H1 (cell line): Measurements from ENCODE around the gene THAP9. TPM values are rescaled to one million over a fixed set of nuclear protein-coding genes. Genes with fewer than 3 reads are reported as not detected.

Experiments
- CTCF ChIA-PET: fragments of 300-600 bp; sonication (Branson Sonifier 250); formaldehyde crosslinking; loops from one replicate; lab custom pipeline; 2021; ENCODE audit not compliant: partially characterized antibody; lab: Charles Lee
- POLR2A ChIA-PET: fragments of 300-600 bp; sonication (Branson Sonifier 250); formaldehyde crosslinking; loops from one replicate; lab custom pipeline; 2021; ENCODE audit warnings: inconsistent platforms; ENCODE audit not compliant: partially characterized antibody; lab: Charles Lee
- DNase-seq, 2 experiments: peaks; one replicate each; pipeline versions ENCODE4 v3.0.0 to v3.0.0-alpha.2; 2010 to 2022; ENCODE audit warnings: low spot score in 2 of 2, low read depth in 1 of 2, mixed read lengths in 1 of 2
- FAIRE-seq: peaks from 2 replicates; lab custom pipeline; 2011; peaks lifted over from hg19 to GRCh38; lab: Jason Lieb, UNC
- H2AFZ ChIP-seq: 2 replicates; pipeline ENCODE4 v1.8.1; 2012; ENCODE audit warnings: low read length, inconsistent platforms
- H2AK5ac ChIP-seq: 2 replicates; pipeline ENCODE4 v1.6.1; 2013; ENCODE audit warnings: low read depth, low read length
- H2BK120ac ChIP-seq: replicated peaks from 2 replicates; pipeline ENCODE3; 2013; ENCODE audit warnings: low read depth, low read length, inconsistent platforms
- H2BK12ac ChIP-seq: 2 replicates; pipeline ENCODE4 v1.6.1; 2013; ENCODE audit warnings: low read depth, low read length
- H2BK15ac ChIP-seq: 2 replicates; pipeline ENCODE4 v1.6.1; 2013; ENCODE audit warnings: low read length
- H2BK20ac ChIP-seq: 2 replicates; pipeline ENCODE4 v1.6.1; 2013; ENCODE audit warnings: low read length
- H2BK5ac ChIP-seq: 2 replicates; pipeline ENCODE4 v1.6.1; 2013; ENCODE audit warnings: low read depth, low read length
- H3K14ac ChIP-seq: 2 replicates; pipeline ENCODE4 v1.6.1; 2013; ENCODE audit warnings: inconsistent platforms; ENCODE audit not compliant: insufficient read length
- H3K18ac ChIP-seq: 2 replicates; pipeline ENCODE4 v1.6.1; 2013; ENCODE audit warnings: low read length; ENCODE audit errors: extremely low read depth
- H3K23ac ChIP-seq: 2 replicates; pipeline ENCODE4 v1.6.1; 2013; ENCODE audit warnings: inconsistent platforms; ENCODE audit not compliant: insufficient read length
- H3K23me2 ChIP-seq: 2 replicates; pipeline ENCODE4 v1.6.1; 2013; ENCODE audit warnings: low read depth, low read length
- H3K27ac ChIP-seq: 2 replicates; pipeline ENCODE4 v1.6.1; 2011; ENCODE audit warnings: low read depth, low read length, inconsistent platforms
- H3K27me3 ChIP-seq, 4 experiments: replicated peaks in 1 of 4; 1 replicate in 1 of 4; 2 replicates in 3 of 4; pipeline versions ENCODE4 v1.6.1 to v1.8.1; 2011 to 2013; ENCODE audit warnings: low read length in 3 of 4, mild to moderate bottlenecking in 3 of 4, inconsistent platforms in 2 of 4, mixed read lengths in 2 of 4, moderate library complexity in 1 of 4; ENCODE audit not compliant: control insufficient read depth in 3 of 4, insufficient read depth in 3 of 4; ENCODE audit errors: extremely low read depth in 1 of 4
- H3K36me3 ChIP-seq, 4 experiments: 2 replicates each; pipeline versions ENCODE4 v1.6.1 to v1.8.1; 2011 to 2013; ENCODE audit warnings: mild to moderate bottlenecking in 4 of 4, low read length in 3 of 4, moderate library complexity in 2 of 4, control low read depth in 1 of 4, inconsistent platforms in 1 of 4; ENCODE audit not compliant: insufficient read depth in 4 of 4, control insufficient read depth in 2 of 4
- H3K4ac ChIP-seq: replicated peaks from 2 replicates; pipeline ENCODE3; 2013; ENCODE audit warnings: low read length, low read depth, mixed read lengths, inconsistent platforms; ENCODE audit not compliant: insufficient read length
- H3K4me1 ChIP-seq, 4 experiments: replicated peaks in 1 of 4; 1 replicate in 1 of 4; 2 replicates in 3 of 4; pipeline versions ENCODE4 v1.6.1 to v1.8.1; 2011 to 2013; ENCODE audit warnings: low read length in 3 of 4, inconsistent platforms in 2 of 4, mixed read lengths in 1 of 4; ENCODE audit not compliant: insufficient read depth in 4 of 4, control insufficient read depth in 3 of 4
- H3K4me2 ChIP-seq, 2 experiments: 2 replicates each; pipeline versions ENCODE4 v1.6.1 to v1.8.1; 2011 to 2013; ENCODE audit warnings: low read depth in 2 of 2, low read length in 2 of 2, control low read depth in 1 of 2, inconsistent platforms in 1 of 2, mild to moderate bottlenecking in 1 of 2; ENCODE audit not compliant: insufficient read depth in 1 of 2
- H3K4me3 ChIP-seq, 4 experiments: fragments of 200-600, 300-600 bp in 1 of 4; sonication (generic), shearing (Covaris generic), sonication (Bioruptor Twin) in 1 of 4; 2 replicates each; pipeline versions ENCODE4 v1.5.1 to v1.8.1; 2011 to 2016; ENCODE audit warnings: low read length in 4 of 4, low read depth in 3 of 4, control low read depth in 2 of 4, inconsistent platforms in 2 of 4, mild to moderate bottlenecking in 2 of 4, mixed read lengths in 1 of 4, moderate library complexity in 1 of 4; ENCODE audit not compliant: insufficient read depth in 2 of 4; ENCODE audit errors: extremely low read depth in 1 of 4
- H3K56ac ChIP-seq: replicated peaks from 2 replicates; pipeline ENCODE3; 2013; ENCODE audit warnings: low read depth, mild to moderate bottlenecking, mixed read lengths, low read length, inconsistent platforms; ENCODE audit not compliant: insufficient read length
- H3K79me1 ChIP-seq: 2 replicates; pipeline ENCODE4 v1.6.1; 2013; ENCODE audit warnings: low read depth, low read length, control low read depth
- H3K79me2 ChIP-seq, 2 experiments: 2 replicates each; pipeline versions ENCODE4 v1.6.1 to v1.8.1; 2012 to 2013; ENCODE audit warnings: low read length in 2 of 2, mild to moderate bottlenecking in 2 of 2, inconsistent platforms in 1 of 2; ENCODE audit not compliant: insufficient read depth in 2 of 2, control insufficient read depth in 1 of 2
- H3K9ac ChIP-seq, 4 experiments: replicated peaks in 1 of 4; 1 replicate in 1 of 4; 2 replicates in 3 of 4; pipeline versions ENCODE4 v1.6.1 to v1.8.1; 2011 to 2013; ENCODE audit warnings: low read depth in 3 of 4, low read length in 3 of 4, control low read depth in 2 of 4, mild to moderate bottlenecking in 2 of 4, moderate library complexity in 2 of 4, inconsistent platforms in 1 of 4; ENCODE audit errors: extremely low read depth in 1 of 4
- H3K9me3 ChIP-seq, 2 experiments: 2 replicates each; pipeline versions ENCODE4 v1.6.1 to v1.8.1; 2012 to 2013; ENCODE audit warnings: mild to moderate bottlenecking in 2 of 2, moderate library complexity in 2 of 2, control low read depth in 1 of 2, inconsistent platforms in 1 of 2, low read depth in 1 of 2, low read length in 1 of 2, mixed read lengths in 1 of 2; ENCODE audit not compliant: insufficient read depth in 2 of 2
- H4K20me1 ChIP-seq, 2 experiments: replicated peaks in 1 of 2; 2 replicates each; pipeline versions ENCODE3 to v1.8.1; 2011 to 2013; ENCODE audit warnings: inconsistent platforms in 2 of 2, low read length in 2 of 2, mild to moderate bottlenecking in 1 of 2; ENCODE audit not compliant: insufficient read depth in 2 of 2, control insufficient read depth in 1 of 2
- H4K5ac ChIP-seq: 2 replicates; pipeline ENCODE4 v1.6.1; 2013; ENCODE audit warnings: low read length, low read depth, mixed read lengths, inconsistent platforms; ENCODE audit not compliant: insufficient read length
- H4K8ac ChIP-seq: 2 replicates; pipeline ENCODE4 v1.8.0; 2013; ENCODE audit warnings: mild to moderate bottlenecking, moderate library complexity, low read length, inconsistent platforms; ENCODE audit not compliant: insufficient read depth; ENCODE audit errors: extremely low read depth
- H4K91ac ChIP-seq: replicated peaks from 2 replicates; pipeline ENCODE3; 2013; ENCODE audit warnings: low read length, mixed read lengths, inconsistent platforms; ENCODE audit not compliant: insufficient read length
- SRF ChIP-seq: IDR thresholded peaks from 2 replicates; pipeline ENCODE4 v1.6.1; 2011; ENCODE audit warnings: mild to moderate bottlenecking, low read depth, low read length, moderate library complexity
- WGBS, 2 experiments: shearing (Covaris generic) in 1 of 2; methylation state at CpG; one replicate each; pipeline versions ENCODE4 v1.1.6 to v1.1.7; 2013 to 2015; ENCODE audit warnings: low lambda C conversion rate in 2 of 2, mixed read lengths in 2 of 2, inconsistent platforms in 1 of 2, low coverage in 1 of 2, missing lambda C conversion rate in 1 of 2; ENCODE audit not compliant: insufficient replicate concordance in 2 of 2, insufficient coverage in 1 of 2, insufficient read length in 1 of 2; ENCODE audit errors: extremely low coverage in 1 of 2, missing lambda C conversion rate in 1 of 2; 5-methylcytosine and 5-hydroxymethylcytosine counted together
- polyA plus RNA-seq, 7 experiments: library from polyadenylated mRNA; depleted of rRNA in 3 of 7; stranded (reverse) in 5 of 7; unstranded in 2 of 7; fragments of >200 nt in 5 of 7; fragments of 200-250 nt in 2 of 7; gene quantifications; 1 replicate in 5 of 7; 2 replicates in 1 of 7; 4 replicates in 1 of 7; pipeline versions ENCODE4 v1.2.1 to v1.2.3, GENCODE V29; 2011 to 2013; ENCODE audit warnings: missing spikeins in 2 of 7, mixed read lengths in 2 of 7
- total RNA-seq: library from RNA; stranded (reverse); fragmentation: NEBNext Ultra II Directional; extraction: Animal tissue kit (Norgen Biotek cat#: 25700); gene quantifications from 2 replicates; pipeline ENCODE4 v1.2.1, GENCODE V29; 2021

THAP9 gene
- total and polyA plus RNA-seq, 2 of the 8 experiments (the other 6 are each of a cell fraction or from before 2014, with no cell fraction given): 6.1 to 13.2 TPM

DNA sequence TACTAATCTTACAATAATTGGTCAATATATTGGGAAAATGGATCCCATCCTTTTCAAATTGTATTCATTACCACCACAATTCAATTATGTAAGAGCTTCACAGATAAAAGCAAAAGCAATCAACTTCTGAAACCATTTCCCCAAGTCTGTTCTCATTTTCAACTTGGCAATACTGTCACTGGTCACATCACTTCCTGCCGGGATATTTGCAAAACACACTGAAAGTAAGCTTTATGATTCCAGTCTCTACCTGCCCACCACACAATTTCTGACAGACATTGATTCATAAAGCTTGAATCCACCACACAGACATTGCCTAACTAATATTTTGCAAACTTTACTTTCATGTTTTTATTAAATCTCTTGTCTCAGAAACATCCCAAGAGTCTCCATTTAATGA is 56.5 kb downstream of the THAP9 start:
- ChIA-PET POLR2A (interaction anchor here (0.6 kb wide), 1 partner anchor 450 kb away, joined by 3 read pairs; no protein-coding TSS in a partner anchor), CTCF (no interaction called here)
- H4K91ac ChIP-seq: no peak overlapping the region
- no peak overlapping the region for H3K27ac ChIP-seq
- H3K27me3 ChIP-seq: no peaks in the 10 kb centered on the region
- no peaks in the 10 kb centered on the region for H3K79me2 ChIP-seq
- H3K9ac ChIP-seq: no peak overlapping the region
- WGBS, 2 experiments: 100% methylated on average over 1 of the region's 1 CpG; no CpG with 5 or more reads in 1 of the 2 experiments
- H3K4me2 ChIP-seq: no peak overlapping the region
- H3K9me3 ChIP-seq: no peaks in the 10 kb centered on the region
- H2BK15ac ChIP-seq: no peak overlapping the region
- H2BK12ac ChIP-seq: no peak overlapping the region
- H3K79me1 ChIP-seq: no peaks in the 10 kb centered on the region
- no peaks in the 10 kb centered on the region for H3K4me1 ChIP-seq
- no peak overlapping the region for H2BK20ac ChIP-seq
- no peak overlapping the region for H4K5ac ChIP-seq
- no peak for DNase-seq
- no peak overlapping the region for H4K8ac ChIP-seq
- no peak overlapping the region for H2AFZ ChIP-seq
- no peak overlapping the region for H2BK5ac ChIP-seq
- H3K18ac ChIP-seq: no peak overlapping the region
- H3K23me2 ChIP-seq: no peaks in the 10 kb centered on the region
- FAIRE-seq: no peak
- H4K20me1 ChIP-seq: peaks cover 0 to 2% of the 10 kb centered on the region in 2 experiments
- H3K23ac ChIP-seq: no peak overlapping the region
- H2AK5ac ChIP-seq: no peak overlapping the region
- no peak overlapping the region for H2BK120ac ChIP-seq
- H3K4me3 ChIP-seq: no peak overlapping the region
- H3K56ac ChIP-seq: no peak overlapping the region
- no peaks in the 10 kb centered on the region for H3K36me3 ChIP-seq
- TF ChIP-seq SRF: no peak
- H3K4ac ChIP-seq: no peak overlapping the region
- H3K14ac ChIP-seq: no peak overlapping the region
